Activated CD4-positive, alpha-beta memory T cell treated with anti-CD3 and anti-CD28 coated beads for 36 hours (primary cell): ENCODE measurements around the gene BTG4. TPM values are rescaled to one million over a fixed set of nuclear protein-coding genes. Genes with fewer than 3 reads are reported as not detected.

Source experiments
- CTCF ChIA-PET: fragments of 350-600 bp; sonication (Branson Sonifier 250); formaldehyde crosslinking; loops from one replicate; lab custom pipeline; 2021; ENCODE audit warnings: antibody characterized with exemption, inconsistent platforms; lab: Charles Lee
- POLR2A ChIA-PET: fragments of 350-600 bp; sonication (Branson Sonifier 250); formaldehyde crosslinking; loops from one replicate; lab custom pipeline; 2021; ENCODE audit warnings: antibody characterized with exemption; lab: Charles Lee
- DNase-seq: peaks from one replicate; pipeline ENCODE4 v3.0.0-alpha.2; 2020
- H3K27ac Mint-ChIP-seq: one replicate; pipeline ENCODE4 v1.8.0; 2021; ENCODE audit warnings: mixed read lengths
- H3K27me3 Mint-ChIP-seq: one replicate; pipeline ENCODE4 v1.8.0; 2021; ENCODE audit warnings: mixed read lengths
- H3K36me3 Mint-ChIP-seq: one replicate; pipeline ENCODE4 v1.8.0; 2021; ENCODE audit warnings: mixed read lengths
- H3K4me1 Mint-ChIP-seq: one replicate; pipeline ENCODE4 v1.8.0; 2021; ENCODE audit warnings: low read depth, mixed read lengths
- H3K4me3 Mint-ChIP-seq: one replicate; pipeline ENCODE4 v1.8.0; 2021; ENCODE audit warnings: mild to moderate bottlenecking, mixed read lengths
- H3K9me3 Mint-ChIP-seq: one replicate; pipeline ENCODE4 v1.8.0; 2021; ENCODE audit warnings: mixed read lengths
- intact Hi-C: fragments of 100-400 bp; cut with micrococcal nuclease; formaldehyde crosslinking; loops from one replicate; pipeline ENCODE4 v1.15.1; 2023
- total RNA-seq, 2 experiments: library from RNA; stranded (reverse); gene quantifications; one replicate each; pipeline ENCODE4 v1.2.3, GENCODE V29; 2021

Gene BTG4
- total RNA-seq, 2 experiments from 2014 or later: not detected

- POLR2A ChIA-PET: no interaction called here
- CTCF ChIA-PET: interaction anchor here (1.5 kb wide), 2 partner anchors 23 to 49 kb away, joined by 3 to 4 read pairs; no protein-coding TSS in a partner anchor
- Mint-ChIP-seq H3K36me3 (no peaks in the 10 kb centered on the region), H3K9me3 (peaks cover 7% of the 10 kb centered on the region), H3K27ac (no peak overlapping the region), H3K4me1 (no peaks in the 10 kb centered on the region), H3K4me3 (no peak overlapping the region), H3K27me3 (peaks cover 25% of the 10 kb centered on the region)
- no peak for DNase-seq
- intact Hi-C loops: no loop called here
These were observed 34.3 kb downstream of the BTG4 start for GRCh38 chr11:111477898-111478297.

- intact Hi-C loops: no loop called here
- CTCF ChIA-PET: interaction anchor here (1.5 kb wide), 1 partner anchor 48 kb away, joined by 4 read pairs; no protein-coding TSS in a partner anchor
These were observed 35.2 kb downstream of the BTG4 start for GRCh38 chr11:111476956-111477355.

GRCh38 chr11:111476366-111476765 is 35.8 kb downstream of the BTG4 start:
- peaks cover 24% of the 10 kb centered on the region for H3K27me3 Mint-ChIP-seq
- H3K36me3 Mint-ChIP-seq: no peaks in the 10 kb centered on the region
- POLR2A ChIA-PET: no interaction called here
- no peak for DNase-seq
- no peaks in the 10 kb centered on the region for H3K4me1 Mint-ChIP-seq
- no peak overlapping the region for H3K27ac Mint-ChIP-seq
- no peaks in the 10 kb centered on the region for H3K9me3 Mint-ChIP-seq
- intact Hi-C loops: no loop called here
- CTCF ChIA-PET: no interaction called here
- no peak overlapping the region for H3K4me3 Mint-ChIP-seq

More at GRCh38 chr11:111476956-111477355, 35.2 kb downstream of the BTG4 start:
- H3K9me3 Mint-ChIP-seq: no peaks in the 10 kb centered on the region
- DNase-seq: no peak
- H3K4me1 Mint-ChIP-seq: no peaks in the 10 kb centered on the region
- POLR2A ChIA-PET: no interaction called here
- no peaks in the 10 kb centered on the region for H3K36me3 Mint-ChIP-seq
- peaks cover 24% of the 10 kb centered on the region for H3K27me3 Mint-ChIP-seq
- H3K4me3 Mint-ChIP-seq: no peak overlapping the region
- H3K27ac Mint-ChIP-seq: no peak overlapping the region

DNA sequence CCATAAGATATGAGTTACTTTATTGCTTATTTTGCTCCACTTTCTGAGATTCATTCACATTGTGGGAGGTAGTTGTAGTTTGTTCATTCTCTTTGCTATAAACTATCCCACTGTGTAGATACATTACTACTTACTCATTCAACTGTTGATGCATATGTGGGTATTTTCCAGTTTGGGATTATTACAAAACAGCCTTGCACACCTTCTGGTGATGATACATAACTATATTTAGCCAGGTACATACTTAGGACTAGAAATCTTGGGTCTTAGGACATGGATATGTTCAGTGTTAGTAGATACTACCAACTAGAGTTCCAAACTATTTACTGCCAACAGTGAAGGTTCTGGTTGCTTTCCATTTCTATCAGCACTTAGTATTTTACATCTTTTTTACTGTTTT is 37.8 kb downstream of the BTG4 start:
- Mint-ChIP-seq H3K4me1 (no peaks in the 10 kb centered on the region), H3K36me3 (no peaks in the 10 kb centered on the region), H3K27me3 (peaks cover 16% of the 10 kb centered on the region), H3K9me3 (no peaks in the 10 kb centered on the region), H3K27ac (no peak overlapping the region), H3K4me3 (no peak overlapping the region)
- intact Hi-C loops: no loop called here
- POLR2A ChIA-PET: no interaction called here
- DNase-seq: no peak
- CTCF ChIA-PET: interaction anchor here (1.9 kb wide), 1 partner anchor 20 kb away, joined by 7 read pairs; no protein-coding TSS in a partner anchor

GRCh38 chr11:111472228-111472627 is 40.0 kb downstream of the BTG4 start:
- no peaks in the 10 kb centered on the region for H3K36me3 Mint-ChIP-seq
- no peaks in the 10 kb centered on the region for H3K4me1 Mint-ChIP-seq
- no peak overlapping the region for H3K27ac Mint-ChIP-seq
- no peak for DNase-seq
- POLR2A ChIA-PET: no interaction called here
- no peaks in the 10 kb centered on the region for H3K9me3 Mint-ChIP-seq
- no peak overlapping the region for H3K4me3 Mint-ChIP-seq
- H3K27me3 Mint-ChIP-seq: peaks cover 14% of the 10 kb centered on the region
- intact Hi-C loops: no loop called here
- CTCF ChIA-PET: no interaction called here

DNA sequence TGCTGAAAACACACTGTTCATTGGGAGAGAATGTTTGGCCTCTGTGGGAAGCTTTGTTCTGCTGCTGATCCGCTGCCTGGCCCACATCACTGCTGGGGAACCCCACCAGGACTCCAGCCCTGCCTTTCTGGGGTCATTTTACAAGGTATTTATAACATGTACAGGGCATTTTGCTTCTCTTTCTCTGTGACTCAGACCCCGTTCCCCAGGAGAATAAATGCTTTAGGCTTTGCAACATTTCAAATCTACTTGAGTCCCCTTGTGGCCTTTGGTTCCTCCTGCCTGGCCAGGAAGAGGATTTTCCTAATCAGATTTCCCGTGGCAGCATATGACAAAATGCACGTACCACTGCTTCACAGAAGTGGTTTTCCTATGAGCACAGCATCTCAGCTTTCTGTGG is 43.0 kb downstream of the BTG4 start:
- H3K4me1 Mint-ChIP-seq: no peaks in the 10 kb centered on the region
- ChIA-PET POLR2A (no interaction called here), CTCF (no interaction called here)
- H3K4me3 Mint-ChIP-seq: no peak overlapping the region
- H3K9me3 Mint-ChIP-seq: no peaks in the 10 kb centered on the region
- H3K36me3 Mint-ChIP-seq: no peaks in the 10 kb centered on the region
- no peak for DNase-seq
- intact Hi-C loops: no loop called here
- no peak overlapping the region for H3K27ac Mint-ChIP-seq
- peaks cover 7% of the 10 kb centered on the region for H3K27me3 Mint-ChIP-seq

DNA sequence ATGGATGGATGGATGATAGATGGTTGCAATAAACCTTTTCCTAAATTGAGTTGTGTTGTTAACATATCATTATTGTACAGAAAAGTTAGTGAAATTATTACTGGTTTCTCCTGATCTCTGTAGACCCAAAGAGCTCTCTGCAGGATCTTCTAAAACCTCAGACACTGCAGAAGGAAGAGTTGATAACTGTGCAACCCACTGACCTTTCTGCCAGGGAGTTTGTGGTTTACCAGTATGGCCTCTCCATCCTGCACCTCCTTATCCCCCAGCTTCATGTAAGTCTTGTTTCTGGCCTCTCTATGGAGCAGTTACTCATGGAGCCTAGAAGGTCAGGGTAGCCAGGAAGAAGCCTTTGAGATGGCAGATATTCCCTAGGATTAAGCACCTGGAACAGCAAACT is 45.6 kb downstream of the BTG4 start:
- ChIA-PET POLR2A (no interaction called here), CTCF (no interaction called here)
- no peaks in the 10 kb centered on the region for H3K9me3 Mint-ChIP-seq
- no peaks in the 10 kb centered on the region for H3K36me3 Mint-ChIP-seq
- H3K4me3 Mint-ChIP-seq: no peak overlapping the region
- H3K4me1 Mint-ChIP-seq: no peaks in the 10 kb centered on the region
- intact Hi-C loops: no loop called here
- no peak overlapping the region for H3K27ac Mint-ChIP-seq
- DNase-seq: no peak
- H3K27me3 Mint-ChIP-seq: peaks cover 6% of the 10 kb centered on the region

DNA sequence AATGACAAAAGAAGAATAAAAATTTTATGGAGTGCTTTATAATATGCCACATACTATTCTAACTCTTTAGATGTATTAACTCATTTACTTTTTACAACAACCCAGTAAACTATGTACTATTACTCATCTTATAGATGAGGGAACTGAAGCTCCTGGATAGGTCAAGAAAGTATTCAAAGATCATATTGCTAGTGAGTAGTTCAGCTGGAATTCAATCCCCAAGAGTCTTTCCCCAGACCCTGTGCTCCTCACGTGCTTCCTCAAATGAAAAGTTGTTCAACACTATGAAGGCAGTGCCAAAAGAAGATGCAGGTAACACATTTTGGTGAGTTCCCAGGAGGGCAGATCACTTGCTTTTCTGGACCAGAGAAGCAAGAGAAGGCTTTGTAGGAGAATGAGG is 46.8 kb downstream of the BTG4 start:
- peaks cover 13% of the 10 kb centered on the region for H3K27me3 Mint-ChIP-seq
- H3K4me3 Mint-ChIP-seq: no peak overlapping the region
- DNase-seq: no peak
- H3K4me1 Mint-ChIP-seq: no peaks in the 10 kb centered on the region
- POLR2A ChIA-PET: no interaction called here
- H3K9me3 Mint-ChIP-seq: no peaks in the 10 kb centered on the region
- H3K27ac Mint-ChIP-seq: no peak overlapping the region
- no peaks in the 10 kb centered on the region for H3K36me3 Mint-ChIP-seq
- CTCF ChIA-PET: interaction anchor here (1.8 kb wide), 1 partner anchor 19 kb away, joined by 4 read pairs; no protein-coding TSS in a partner anchor
- intact Hi-C loops: no loop called here

GRCh38 chr11:111463276-111463675 is 48.9 kb downstream of the BTG4 start:
- Mint-ChIP-seq H3K27me3 (peaks cover 25% of the 10 kb centered on the region), H3K9me3 (no peaks in the 10 kb centered on the region), H3K27ac (no peak overlapping the region), H3K4me1 (no peaks in the 10 kb centered on the region), H3K4me3 (no peak overlapping the region), H3K36me3 (no peaks in the 10 kb centered on the region)
- CTCF ChIA-PET: interaction anchor here (1.2 kb wide), 1 partner anchor 9 kb away, joined by 3 read pairs; no protein-coding TSS in a partner anchor
- intact Hi-C loops: no loop called here
- DNase-seq: no peak
- POLR2A ChIA-PET: no interaction called here

DNA sequence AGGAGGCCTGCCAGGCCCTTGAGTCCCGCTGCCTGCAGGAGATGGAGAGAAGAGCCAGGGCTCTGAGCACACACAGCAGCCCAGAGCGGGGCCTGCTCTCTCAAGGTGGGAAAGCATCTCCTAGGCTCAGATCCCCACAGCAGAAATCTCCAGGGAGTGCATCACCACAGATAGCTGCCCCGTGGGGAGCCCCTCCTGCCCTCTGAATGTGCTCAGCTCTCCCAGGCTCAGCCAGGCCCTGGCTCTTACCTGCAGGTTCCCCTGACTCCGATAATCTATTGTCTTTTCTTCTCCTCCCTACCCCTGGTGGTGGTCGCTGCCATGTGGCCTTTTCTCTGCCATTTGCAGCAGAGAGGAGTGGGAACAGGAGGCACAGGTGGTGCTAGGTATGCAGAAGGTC is 49.9 kb downstream of the BTG4 start:
- Mint-ChIP-seq H3K27me3 (peaks cover 21% of the 10 kb centered on the region), H3K4me3 (no peak overlapping the region), H3K9me3 (no peaks in the 10 kb centered on the region), H3K4me1 (no peaks in the 10 kb centered on the region), H3K36me3 (no peaks in the 10 kb centered on the region), H3K27ac (no peak overlapping the region)
- CTCF ChIA-PET: interaction anchor here (1.2 to 1.9 kb wide), 2 partner anchors 10 to 15 kb away, joined by 3 to 7 read pairs; no protein-coding TSS in a partner anchor
- DNase-seq: no peak
- POLR2A ChIA-PET: no interaction called here
- intact Hi-C loops: no loop called here

DNA sequence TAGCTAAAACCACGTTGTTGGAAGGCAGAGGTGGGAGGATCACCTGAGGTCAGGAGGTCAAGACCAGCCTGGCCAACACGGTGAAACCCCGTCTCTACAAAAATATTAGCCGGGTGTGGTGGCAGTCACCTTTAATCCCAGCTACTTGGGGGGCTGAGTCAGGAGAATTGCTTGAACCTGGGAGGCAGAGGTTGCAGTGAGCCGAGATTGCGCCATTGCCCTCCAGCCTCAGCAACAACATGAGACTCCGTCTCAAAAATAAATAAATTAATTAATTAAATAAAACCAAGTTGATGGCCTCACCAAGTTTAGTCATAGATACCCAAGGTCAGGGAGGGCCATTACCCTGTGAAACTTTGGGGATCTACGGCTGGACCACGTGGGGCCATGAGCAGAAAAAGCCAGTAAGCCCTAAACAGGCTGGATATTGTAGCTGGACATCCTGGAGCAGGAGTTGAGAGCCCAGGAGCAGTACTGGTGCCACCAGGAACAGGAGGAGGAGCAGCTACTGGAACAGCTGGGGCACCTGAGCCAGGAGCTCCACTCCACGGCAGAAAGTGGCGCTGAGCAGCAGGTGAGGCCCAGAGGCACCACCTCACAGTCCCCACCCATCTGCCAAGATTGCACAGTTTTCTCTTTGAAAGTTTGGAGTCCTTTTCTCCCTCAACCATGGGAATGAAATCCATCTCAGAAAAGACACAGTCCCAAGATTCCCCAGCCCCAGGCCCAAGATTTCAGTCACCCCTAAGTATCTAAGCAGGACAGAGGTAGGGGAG is 50.5 kb downstream of the BTG4 start:
- intact Hi-C loops: no loop called here
- POLR2A ChIA-PET: no interaction called here
- H3K36me3 Mint-ChIP-seq: no peaks in the 10 kb centered on the region
- H3K4me1 Mint-ChIP-seq: no peaks in the 10 kb centered on the region
- H3K4me3 Mint-ChIP-seq: no peak overlapping the region
- H3K27me3 Mint-ChIP-seq: peaks cover 22% of the 10 kb centered on the region
- CTCF ChIA-PET: interaction anchor here (1.2 to 1.9 kb wide), 2 partner anchors 11 to 15 kb away, joined by 3 to 7 read pairs; no protein-coding TSS in a partner anchor
- no peak for DNase-seq
- H3K9me3 Mint-ChIP-seq: no peaks in the 10 kb centered on the region
- H3K27ac Mint-ChIP-seq: no peak overlapping the region

- Mint-ChIP-seq H3K4me1 (no peaks in the 10 kb centered on the region), H3K36me3 (no peaks in the 10 kb centered on the region), H3K27ac (no peak overlapping the region), H3K9me3 (no peaks in the 10 kb centered on the region), H3K4me3 (no peak overlapping the region), H3K27me3 (peaks cover 22% of the 10 kb centered on the region)
- intact Hi-C loops: no loop called here
- CTCF ChIA-PET: no interaction called here
- POLR2A ChIA-PET: no interaction called here
- DNase-seq: no peak
These were observed 51.3 kb downstream of the BTG4 start for GRCh38 chr11:111460856-111461255.
